GM12892 (cell line): ENCODE results near the gene HIPK1.

Experiments used
- POLR2A ChIP-seq: IDR thresholded peaks from 2 replicates; pipeline ENCODE4 v1.6.1; 2011; ENCODE audit warnings: low read depth, low read length, control low read depth
- POLR2AphosphoS5 ChIP-seq: IDR thresholded peaks from 2 replicates; pipeline ENCODE4 v1.6.1; 2011; ENCODE audit warnings: low read depth, low read length, control low read depth
- TAF1 ChIP-seq: IDR thresholded peaks from 2 replicates; pipeline ENCODE4 v1.6.1; 2011; ENCODE audit warnings: low read depth, mild to moderate bottlenecking, control low read depth, low read length, borderline replicate concordance

DNA sequence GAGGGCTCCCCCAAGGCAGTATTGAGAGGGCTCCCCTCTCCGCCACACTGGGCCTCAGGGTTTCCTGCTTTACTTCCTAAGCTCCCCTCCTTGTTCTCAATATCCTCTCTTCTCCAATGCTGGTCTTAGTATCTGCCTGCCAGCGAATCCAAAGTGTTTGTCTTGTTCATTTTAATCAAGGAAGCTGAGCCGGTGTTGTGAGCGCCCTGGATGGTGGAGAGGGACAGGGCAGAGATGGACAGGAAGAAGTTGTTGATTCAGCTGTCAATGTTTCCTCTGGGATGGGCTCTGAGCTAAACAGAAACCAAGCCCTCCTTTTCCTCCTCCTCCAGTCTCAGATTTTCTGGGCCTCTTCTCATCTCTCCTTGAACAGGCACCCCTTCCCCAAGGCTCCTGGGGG is 55.6 kb downstream of the HIPK1 start:
- no peak for TF ChIP-seq TAF1
- no peak for TF ChIP-seq POLR2A
- no peak for TF ChIP-seq POLR2AphosphoS5
